Right forelimb (tissue), 1 donor: ENCODE measurements around the gene CHM.

Experiments used
- DNase-seq: peaks from one replicate; pipeline ENCODE4 v3.0.0-alpha.2; 2018

Gene CHM

DNA sequence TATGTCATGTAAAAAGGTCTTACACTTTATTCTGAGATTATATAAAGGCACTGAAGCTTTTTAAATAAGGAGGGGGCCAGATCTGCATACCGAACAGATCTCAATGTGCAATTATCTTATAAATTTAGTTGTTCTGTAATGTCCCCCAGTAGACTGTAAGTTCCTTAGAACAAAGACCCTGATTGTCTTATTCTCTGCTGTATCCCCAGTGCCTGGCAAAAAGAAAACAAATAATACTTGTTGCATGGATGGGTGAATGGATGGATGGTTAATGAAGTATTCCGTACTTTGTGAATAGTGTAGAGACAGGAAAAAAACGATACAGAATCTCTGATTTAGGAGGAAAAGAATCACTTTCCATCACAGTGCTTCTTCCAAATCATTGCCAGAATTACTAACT is 141.5 kb downstream of the CHM start:
- no peak for DNase-seq

DNA sequence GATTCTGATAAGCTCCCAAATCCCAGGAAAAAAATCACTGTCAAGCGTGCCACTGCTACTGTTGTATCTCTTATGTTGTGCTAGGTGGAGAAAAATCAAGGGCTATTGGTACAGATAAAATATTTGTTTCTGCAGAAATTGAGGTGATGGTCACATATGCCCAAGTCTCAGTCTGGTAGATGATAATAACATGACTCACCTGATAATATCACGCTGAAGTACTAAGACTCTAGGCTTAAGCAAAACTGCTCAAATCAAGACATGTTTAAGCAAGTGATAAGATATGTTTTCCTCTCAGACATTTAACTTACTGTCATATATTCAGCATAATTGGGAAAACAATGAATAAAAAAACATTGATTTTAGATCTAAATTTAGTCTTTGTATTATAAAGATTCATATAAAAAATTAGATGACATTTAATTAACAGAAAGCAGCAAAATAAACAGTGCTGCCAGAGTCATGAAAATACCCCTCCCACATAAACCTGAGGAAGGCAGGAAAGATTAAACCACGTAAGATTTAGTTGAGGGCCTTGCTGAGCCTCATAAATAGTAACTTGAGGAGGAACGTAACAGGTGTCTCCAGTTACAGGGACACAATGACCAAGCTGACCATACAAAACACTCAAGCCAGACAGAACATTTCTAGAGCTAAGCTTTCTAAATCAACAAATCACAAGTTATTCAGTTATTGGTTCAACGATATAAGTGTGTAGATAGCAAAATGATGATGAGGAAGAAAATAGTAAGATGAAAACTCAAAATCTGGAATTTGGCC is 143.5 kb downstream of the CHM start:
- no peak for DNase-seq

DNA sequence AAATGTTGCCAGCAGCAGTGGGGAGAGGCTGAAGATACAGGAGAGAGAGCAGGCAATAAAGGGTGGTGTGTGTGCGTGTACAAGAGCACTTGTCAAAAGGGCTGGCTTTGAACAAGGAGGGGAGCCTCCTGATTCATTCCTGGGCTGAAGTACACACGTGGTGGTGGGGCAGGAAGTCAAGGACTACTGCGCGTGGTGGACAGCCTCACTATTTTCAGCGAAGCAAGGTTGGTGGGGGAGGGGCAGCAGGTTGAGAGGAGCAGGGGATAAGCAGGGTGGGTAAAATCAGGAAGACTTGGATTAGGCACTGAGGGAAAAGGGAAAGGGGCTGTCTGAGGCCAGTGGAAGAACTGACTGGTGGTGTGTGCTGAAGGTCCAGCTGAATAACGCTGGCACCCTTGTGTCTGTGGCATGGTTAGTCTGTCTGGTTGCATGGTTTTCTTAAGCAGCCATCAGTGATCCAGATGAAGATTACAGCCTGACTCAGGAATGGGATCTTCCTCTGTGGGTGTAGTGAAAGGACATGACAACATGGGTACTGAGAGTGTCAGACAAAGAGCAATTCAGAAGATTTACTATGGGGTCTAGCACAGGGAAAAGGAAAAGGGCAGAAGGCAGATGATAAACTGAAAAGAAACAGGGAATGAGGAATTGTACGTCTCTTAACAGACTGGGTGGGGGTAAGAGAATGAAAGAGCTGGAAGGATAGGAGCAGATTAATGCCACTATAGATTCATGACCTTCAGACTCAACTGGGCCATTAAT is 149.8 kb downstream of the CHM start:
- DNase-seq = no peak

DNA sequence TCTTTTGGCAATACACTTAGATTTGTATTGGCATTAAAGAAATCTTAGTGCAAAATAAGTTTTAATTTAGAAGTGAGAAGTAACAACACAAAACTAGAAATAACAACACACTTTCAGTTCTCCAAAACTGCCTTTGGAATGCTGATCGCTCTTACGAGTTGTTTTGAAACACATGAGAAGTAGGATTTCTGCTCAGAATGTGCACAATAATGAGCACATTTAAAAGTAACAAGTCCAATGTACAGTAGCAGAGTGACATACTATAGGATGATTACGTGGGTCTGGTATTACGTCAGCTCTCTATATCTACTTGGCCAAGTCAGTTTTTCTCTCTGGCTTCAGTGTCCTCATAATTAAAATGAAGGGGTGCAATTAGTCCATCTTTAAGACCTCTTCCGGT is 164.8 kb downstream of the CHM start:
- no peak for DNase-seq

DNA sequence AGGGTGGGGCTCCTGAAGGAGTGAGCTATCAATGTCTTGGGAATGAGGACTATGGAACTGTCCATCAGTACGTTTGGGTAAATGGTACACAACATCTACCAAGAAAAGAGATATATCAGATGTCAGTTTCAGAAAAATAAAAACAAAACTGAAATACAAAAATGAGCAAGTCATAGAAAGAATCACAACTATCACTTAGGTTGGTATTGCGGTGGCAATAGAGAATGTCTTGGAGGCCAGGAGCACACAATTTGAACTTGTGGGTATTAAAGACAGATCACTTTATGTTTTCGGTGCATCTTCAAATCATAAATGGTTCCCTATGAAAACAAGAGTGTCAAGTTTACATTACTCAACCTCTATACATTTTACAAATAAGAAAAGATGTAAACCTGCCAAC is 176.8 kb downstream of the CHM start:
- no peak for DNase-seq

DNA sequence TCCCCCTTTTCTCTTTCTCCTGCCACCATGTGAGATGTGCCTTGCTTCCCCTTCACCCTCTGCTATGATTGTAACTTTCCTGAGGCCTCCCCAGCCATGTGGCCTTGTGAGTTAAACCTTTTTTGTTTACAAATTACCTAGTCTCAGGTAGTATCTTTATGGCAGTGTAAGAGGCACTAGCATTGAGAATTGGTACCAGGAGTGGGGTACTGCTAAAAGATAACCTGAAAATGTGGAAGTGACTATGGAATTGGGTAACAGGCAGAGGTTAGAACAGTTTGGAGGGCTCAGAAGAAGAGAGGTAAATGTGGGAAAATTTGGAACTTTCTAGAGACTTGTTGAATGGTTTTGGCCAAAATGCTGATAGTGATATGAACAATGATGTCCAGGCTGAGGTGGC is 182.0 kb downstream of the CHM start:
- no peak for DNase-seq

DNA sequence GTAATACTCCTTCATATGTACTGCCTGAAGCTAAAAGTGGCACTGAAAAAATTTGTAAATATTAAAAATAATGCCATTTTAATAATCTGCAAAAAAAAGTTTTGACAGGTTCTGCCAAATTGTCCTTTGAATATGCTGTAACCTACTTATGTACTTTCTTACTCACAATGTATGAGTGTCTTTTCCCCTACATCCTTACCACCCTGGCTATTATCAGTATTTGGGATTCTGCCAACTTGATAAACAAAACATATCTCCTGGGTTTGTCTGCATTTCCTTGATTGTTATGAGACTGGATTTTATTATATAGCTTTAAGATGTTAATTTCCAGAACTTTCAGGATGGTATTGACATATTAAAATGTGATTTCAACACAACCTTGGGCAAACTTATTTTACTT is 187.9 kb downstream of the CHM start:
- DNase-seq = no peak

DNA sequence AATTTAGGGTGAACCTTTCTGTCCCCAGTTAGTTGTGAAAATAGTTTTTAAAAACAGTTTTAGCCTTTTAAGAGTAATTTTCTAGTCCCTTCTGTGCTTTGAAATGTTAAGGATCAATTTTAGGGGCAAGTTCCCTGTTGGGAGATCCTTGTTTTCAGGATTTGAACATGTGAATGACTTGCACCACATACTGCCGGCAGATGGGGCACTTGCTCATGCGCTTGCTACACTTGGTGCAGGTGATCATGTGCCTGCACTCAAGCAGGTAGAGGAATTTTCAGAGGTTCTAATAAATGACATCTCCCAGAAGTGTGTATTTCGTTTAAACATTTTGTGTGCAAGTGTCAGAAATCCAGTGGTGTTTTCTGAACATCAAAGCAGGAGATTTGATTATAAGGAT is 195.9 kb downstream of the CHM start:
- DNase-seq = no peak

DNA sequence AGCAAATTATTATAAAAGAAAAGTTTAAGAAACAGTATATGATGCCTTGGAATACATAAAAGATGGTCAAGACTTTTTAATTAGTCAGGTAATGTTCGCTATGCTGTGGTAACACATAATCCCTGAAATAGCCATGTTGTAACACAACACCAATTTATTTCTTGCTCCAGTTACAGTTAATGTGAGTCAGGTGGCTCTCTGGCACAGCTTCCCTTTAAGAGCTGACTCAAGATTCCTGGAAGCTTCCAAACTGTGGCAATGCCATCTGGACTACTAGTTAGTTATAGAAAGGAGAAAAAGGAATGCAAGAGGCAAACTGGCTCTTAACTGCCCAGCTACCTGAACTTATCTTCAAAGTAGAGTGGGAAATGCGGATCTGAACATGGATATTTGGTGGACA is 210.5 kb downstream of the CHM start:
- DNase-seq = no peak

DNA sequence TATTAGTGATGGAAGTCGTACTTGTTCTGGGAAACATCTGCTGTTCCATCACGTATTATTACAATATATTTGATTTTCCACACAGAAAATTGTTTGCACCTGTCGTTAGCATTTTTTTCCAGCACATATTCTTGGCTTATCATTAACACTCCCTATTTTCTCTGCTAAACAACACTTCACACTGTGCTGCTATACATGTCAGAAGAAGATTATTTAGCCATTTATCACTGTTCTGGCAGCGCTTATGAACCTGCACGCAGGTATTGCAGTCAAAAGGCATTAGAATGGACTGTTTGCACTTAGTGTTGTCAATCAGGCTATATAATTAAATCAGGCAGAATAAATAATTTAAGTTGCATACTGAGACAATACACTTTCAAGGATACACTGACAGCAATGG is 218.6 kb downstream of the CHM start:
- DNase-seq = no peak

DNA sequence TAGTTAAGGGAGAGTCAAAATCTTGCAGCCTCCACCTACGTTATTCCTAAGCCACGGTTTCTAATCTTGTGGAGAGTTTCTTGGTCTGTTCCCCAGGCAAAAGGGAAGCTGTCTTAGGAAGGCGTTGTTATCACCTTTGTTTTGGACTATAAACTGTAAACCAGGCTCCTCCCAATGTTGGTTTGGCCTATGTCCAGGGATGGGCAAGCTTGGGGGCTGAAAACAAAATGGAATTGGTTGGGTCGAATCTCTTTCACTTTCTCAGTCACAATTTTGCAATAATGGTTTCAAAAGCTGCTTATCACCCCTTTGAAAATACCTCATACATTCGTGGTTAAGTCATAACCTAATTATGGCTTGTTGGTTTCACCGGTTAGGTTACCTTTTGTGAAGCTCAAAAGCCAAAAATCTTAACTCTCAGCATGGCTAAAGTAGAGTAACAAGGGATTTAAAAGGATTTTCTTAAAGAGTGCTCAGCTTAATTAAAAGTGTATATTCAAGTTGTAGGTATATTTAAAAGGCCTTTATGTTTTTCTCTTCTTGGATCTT is 232.1 kb downstream of the CHM start:
- DNase-seq = no peak
